ENCODE results near the gene BCL2.

BCL2 gene

GRCh38 chr18:63312019-63312409 is 7.6 kb downstream of the BCL2 start:
- H3K23ac ChIP-seq (ENCODE audit: low read length): no peak overlapping the region
- H3K14ac ChIP-seq (ENCODE audit: low read length): no peak overlapping the region
- no peak overlapping the region for H2BK12ac ChIP-seq (ENCODE audit: low read length)
- no peak overlapping the region for H3K4ac ChIP-seq (ENCODE audit: low read depth, low read length)
- no peak overlapping the region for H2AFZ ChIP-seq (ENCODE audit: insufficient read depth, low read length, poor library complexity)
- H2AK5ac ChIP-seq (ENCODE audit: low read length): no peak overlapping the region
- no peak overlapping the region for H4K91ac ChIP-seq (ENCODE audit: low read depth, low read length)
- H3K4me3 ChIP-seq (ENCODE audit: low read depth, low read length): no peak overlapping the region
- H3K79me2 ChIP-seq (ENCODE audit: control insufficient read depth, insufficient read depth, low read length, poor library complexity): no peaks in the 10 kb centered on the region
- H4K12ac ChIP-seq (ENCODE audit: low read depth, low read length): no peak overlapping the region
- H4K8ac ChIP-seq (ENCODE audit: low read depth, low read length): no peak overlapping the region
- H3K36me3 ChIP-seq (ENCODE audit: control insufficient read depth in 1 of 2, insufficient read depth in 2 of 2, low read length in 2 of 2): no peaks in the 10 kb centered on the region
- no peak overlapping the region for H3K4me2 ChIP-seq (ENCODE audit: low read length)
- no peak overlapping the region for H3K18ac ChIP-seq (ENCODE audit: low read length)
- H3K4me1 ChIP-seq (ENCODE audit: control insufficient read depth in 1 of 2, insufficient read depth in 2 of 2, low read length in 2 of 2): no peaks in the 10 kb centered on the region
- H3K79me1 ChIP-seq (ENCODE audit: low read length): no peaks in the 10 kb centered on the region
- DNase-seq: no peak
- no peaks in the 10 kb centered on the region for H3K27me3 ChIP-seq (ENCODE audit: insufficient read depth, low read length)
- no CpG with 5 or more reads among the region's 3 CpGs for WGBS (ENCODE audit: extremely low coverage, insufficient coverage, insufficient read length)
- H3K9ac ChIP-seq (ENCODE audit: low read length): no peak overlapping the region
- no peak overlapping the region for H2BK120ac ChIP-seq (ENCODE audit: insufficient read depth, low read length, poor library complexity)
- no peaks in the 10 kb centered on the region for H3K9me3 ChIP-seq (ENCODE audit: insufficient read depth, low read depth, low read length)
- no peak overlapping the region for H3K27ac ChIP-seq (ENCODE audit: low read depth, low read length)
- no peak overlapping the region for H2BK5ac ChIP-seq (ENCODE audit: low read depth, low read length, poor library complexity)

- Histone ChIP-seq H3K27ac (ENCODE audit: low read depth, low read length) (no peak overlapping the region), H4K8ac (ENCODE audit: low read depth, low read length) (no peak overlapping the region), H3K4ac (ENCODE audit: low read depth, low read length) (no peak overlapping the region), H4K91ac (ENCODE audit: low read depth, low read length) (no peak overlapping the region), H3K9me3 (ENCODE audit: insufficient read depth, low read depth, low read length) (no peaks in the 10 kb centered on the region), H3K14ac (ENCODE audit: low read length) (no peak overlapping the region), H3K36me3 (ENCODE audit: control insufficient read depth in 1 of 2, insufficient read depth in 2 of 2, low read length in 2 of 2) (no peaks in the 10 kb centered on the region), H2AFZ (ENCODE audit: insufficient read depth, low read length, poor library complexity) (no peak overlapping the region), H3K79me1 (ENCODE audit: low read length) (no peaks in the 10 kb centered on the region), H4K12ac (ENCODE audit: low read depth, low read length) (no peak overlapping the region), H3K4me3 (ENCODE audit: low read depth, low read length) (no peak overlapping the region), H2BK12ac (ENCODE audit: low read length) (no peak overlapping the region), H2AK5ac (ENCODE audit: low read length) (no peak overlapping the region), H3K27me3 (ENCODE audit: insufficient read depth, low read length) (no peaks in the 10 kb centered on the region), H2BK120ac (ENCODE audit: insufficient read depth, low read length, poor library complexity) (no peak overlapping the region), H3K18ac (ENCODE audit: low read length) (no peak overlapping the region), H2BK5ac (ENCODE audit: low read depth, low read length, poor library complexity) (no peak overlapping the region), H3K4me2 (ENCODE audit: low read length) (no peak overlapping the region), H3K23ac (ENCODE audit: low read length) (no peak overlapping the region), H3K9ac (ENCODE audit: low read length) (no peak overlapping the region), H3K79me2 (ENCODE audit: control insufficient read depth, insufficient read depth, low read length, poor library complexity) (no peaks in the 10 kb centered on the region), H3K4me1 (ENCODE audit: control insufficient read depth in 1 of 2, insufficient read depth in 2 of 2, low read length in 2 of 2) (no peaks in the 10 kb centered on the region)
- no CpG with 5 or more reads among the region's 8 CpGs for WGBS (ENCODE audit: extremely low coverage, insufficient coverage, insufficient read length)
- DNase-seq: no peak
Measured at GRCh38 chr18:63311118-63312018, 8.2 kb downstream of the BCL2 start.

DNA sequence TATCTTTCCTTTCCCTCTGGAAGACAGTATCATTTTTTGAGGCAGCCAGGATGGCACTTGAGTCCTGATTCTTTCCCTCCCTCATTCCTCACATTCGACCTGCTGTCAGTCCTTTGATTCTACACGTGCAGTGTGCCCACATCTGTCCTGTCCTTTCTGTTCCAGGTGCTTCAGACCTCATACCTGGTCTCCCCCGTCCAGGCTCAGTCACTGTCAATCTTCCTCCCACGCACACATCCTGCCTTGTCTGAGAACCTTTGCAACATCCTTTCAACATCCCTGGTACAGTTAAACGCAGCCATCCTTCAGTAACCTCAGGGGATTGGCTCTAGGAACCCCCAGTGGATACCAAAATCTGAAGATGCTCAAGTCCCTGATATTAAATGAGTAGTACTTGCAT is 10.1 kb downstream of the BCL2 start:
- no peak overlapping the region for H2BK5ac ChIP-seq (ENCODE audit: low read depth, low read length, poor library complexity)
- no peak overlapping the region for H3K23ac ChIP-seq (ENCODE audit: low read length)
- H3K4me1 ChIP-seq (ENCODE audit: control insufficient read depth in 1 of 2, insufficient read depth in 2 of 2, low read length in 2 of 2): no peaks in the 10 kb centered on the region
- H2AFZ ChIP-seq (ENCODE audit: insufficient read depth, low read length, poor library complexity): no peak overlapping the region
- no peak overlapping the region for H3K4me3 ChIP-seq (ENCODE audit: low read depth, low read length)
- no peaks in the 10 kb centered on the region for H3K9me3 ChIP-seq (ENCODE audit: insufficient read depth, low read depth, low read length)
- H4K91ac ChIP-seq (ENCODE audit: low read depth, low read length): no peak overlapping the region
- H4K8ac ChIP-seq (ENCODE audit: low read depth, low read length): no peak overlapping the region
- H3K79me1 ChIP-seq (ENCODE audit: low read length): no peaks in the 10 kb centered on the region
- H3K4me2 ChIP-seq (ENCODE audit: low read length): no peak overlapping the region
- no peaks in the 10 kb centered on the region for H3K27me3 ChIP-seq (ENCODE audit: insufficient read depth, low read length)
- H4K12ac ChIP-seq (ENCODE audit: low read depth, low read length): no peak overlapping the region
- H3K9ac ChIP-seq (ENCODE audit: low read length): no peak overlapping the region
- H3K36me3 ChIP-seq (ENCODE audit: control insufficient read depth in 1 of 2, insufficient read depth in 2 of 2, low read length in 2 of 2): no peaks in the 10 kb centered on the region
- H3K4ac ChIP-seq (ENCODE audit: low read depth, low read length): no peak overlapping the region
- no peak for DNase-seq
- no CpG with 5 or more reads among the region's 5 CpGs for WGBS (ENCODE audit: extremely low coverage, insufficient coverage, insufficient read length)
- no peaks in the 10 kb centered on the region for H3K79me2 ChIP-seq (ENCODE audit: control insufficient read depth, insufficient read depth, low read length, poor library complexity)
- no peak overlapping the region for H3K27ac ChIP-seq (ENCODE audit: low read depth, low read length)
- no peak overlapping the region for H3K14ac ChIP-seq (ENCODE audit: low read length)
- H2AK5ac ChIP-seq (ENCODE audit: low read length): no peak overlapping the region
- H2BK120ac ChIP-seq (ENCODE audit: insufficient read depth, low read length, poor library complexity): no peak overlapping the region
- no peak overlapping the region for H3K18ac ChIP-seq (ENCODE audit: low read length)
- H2BK12ac ChIP-seq (ENCODE audit: low read length): no peak overlapping the region

DNA sequence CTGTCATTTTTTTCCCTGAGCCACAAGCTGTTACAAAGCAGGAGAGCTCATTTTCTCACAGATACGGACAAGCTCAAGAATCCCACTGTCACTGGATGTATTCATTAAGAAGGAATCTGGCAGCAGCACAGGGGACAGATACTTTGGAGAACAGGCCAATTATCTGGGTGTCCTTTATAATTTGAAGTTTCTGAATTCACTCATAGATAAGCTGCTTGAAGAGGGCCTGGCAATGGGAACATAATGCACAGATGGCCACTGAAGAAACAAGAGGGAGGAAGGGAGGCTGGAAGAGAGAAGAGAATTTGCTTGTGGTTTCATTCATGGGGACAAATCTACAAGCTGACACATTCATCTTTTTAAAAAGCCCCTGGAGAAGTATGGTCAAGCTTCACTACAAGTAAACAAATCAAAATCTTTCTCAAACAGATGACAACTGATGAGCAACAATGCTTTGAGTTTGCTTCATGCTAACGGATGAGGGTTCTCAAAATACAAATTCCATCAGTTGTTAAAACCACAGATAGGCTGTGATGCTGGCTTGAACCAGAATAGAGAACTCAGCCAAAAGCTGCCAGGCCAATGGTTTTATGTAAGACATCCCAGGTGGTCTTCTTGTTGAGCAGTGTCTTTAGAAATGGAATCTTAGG is 11.9 kb downstream of the BCL2 start:
- Histone ChIP-seq H3K14ac (ENCODE audit: low read length) (no peak overlapping the region), H3K79me1 (ENCODE audit: low read length) (no peaks in the 10 kb centered on the region), H3K79me2 (ENCODE audit: control insufficient read depth, insufficient read depth, low read length, poor library complexity) (no peaks in the 10 kb centered on the region), H2AK5ac (ENCODE audit: low read length) (no peak overlapping the region), H3K18ac (ENCODE audit: low read length) (no peak overlapping the region), H2BK5ac (ENCODE audit: low read depth, low read length, poor library complexity) (no peak overlapping the region), H3K4me2 (ENCODE audit: low read length) (no peak overlapping the region), H2AFZ (ENCODE audit: insufficient read depth, low read length, poor library complexity) (no peak overlapping the region), H3K4me1 (ENCODE audit: control insufficient read depth in 1 of 2, insufficient read depth in 2 of 2, low read length in 2 of 2) (no peaks in the 10 kb centered on the region), H3K9ac (ENCODE audit: low read length) (no peak overlapping the region), H2BK12ac (ENCODE audit: low read length) (no peak overlapping the region), H3K27ac (ENCODE audit: low read depth, low read length) (no peak overlapping the region), H3K4me3 (ENCODE audit: low read depth, low read length) (no peak overlapping the region), H4K8ac (ENCODE audit: low read depth, low read length) (no peak overlapping the region), H3K36me3 (ENCODE audit: control insufficient read depth in 1 of 2, insufficient read depth in 2 of 2, low read length in 2 of 2) (no peaks in the 10 kb centered on the region), H2BK120ac (ENCODE audit: insufficient read depth, low read length, poor library complexity) (no peak overlapping the region), H3K9me3 (ENCODE audit: insufficient read depth, low read depth, low read length) (no peaks in the 10 kb centered on the region), H4K12ac (ENCODE audit: low read depth, low read length) (no peak overlapping the region), H3K27me3 (ENCODE audit: insufficient read depth, low read length) (no peaks in the 10 kb centered on the region), H4K91ac (ENCODE audit: low read depth, low read length) (no peak overlapping the region), H3K23ac (ENCODE audit: low read length) (no peak overlapping the region), H3K4ac (ENCODE audit: low read depth, low read length) (no peak overlapping the region)
- DNase-seq: no peak
- WGBS (ENCODE audit: extremely low coverage, insufficient coverage, insufficient read length): no CpG with 5 or more reads among the region's 2 CpGs

Data from trophoblast cell (in vitro differentiated cells and primary cell).